PC-9 (cell line): ENCODE results near the gene AGBL3.

Source experiments
- CTCF ChIP-seq: fragments of 200-600 bp; sonication (generic); conservative IDR thresholded peaks from 2 replicates; pipeline ENCODE4 v1.6.1; 2017; ENCODE audit warnings: mixed run types, antibody characterized with exemption, mild to moderate bottlenecking, moderate library complexity
- EZH2 ChIP-seq: fragments of 200-600 bp; sonication (generic); IDR thresholded peaks from 2 replicates; pipeline ENCODE4 v1.8.0; 2017; ENCODE audit warnings: antibody characterized with exemption, low read depth

- TF ChIP-seq CTCF: no peak
- no peak for TF ChIP-seq EZH2
Observed at GRCh38 chr7:134940729-134941128, 45.6 kb upstream of the AGBL3 start.
